HG03521 (cell line): ENCODE results near the gene DUSP14.
"Not testable (repeated sequence)": the region's sequence is repeated elsewhere in the genome, so short reads cannot be mapped to it uniquely, and the experiment has no call there.

Experiments
- ATAC-seq: cut with Tn5 transposase; IDR thresholded peaks from one replicate; pipeline ENCODE4 v1.9.1; 2021; ENCODE audit warnings: mild to moderate bottlenecking, moderate library complexity; ENCODE audit not compliant: unreplicated experiment

Gene DUSP14, protein sequence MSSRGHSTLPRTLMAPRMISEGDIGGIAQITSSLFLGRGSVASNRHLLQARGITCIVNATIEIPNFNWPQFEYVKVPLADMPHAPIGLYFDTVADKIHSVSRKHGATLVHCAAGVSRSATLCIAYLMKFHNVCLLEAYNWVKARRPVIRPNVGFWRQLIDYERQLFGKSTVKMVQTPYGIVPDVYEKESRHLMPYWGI

DNA sequence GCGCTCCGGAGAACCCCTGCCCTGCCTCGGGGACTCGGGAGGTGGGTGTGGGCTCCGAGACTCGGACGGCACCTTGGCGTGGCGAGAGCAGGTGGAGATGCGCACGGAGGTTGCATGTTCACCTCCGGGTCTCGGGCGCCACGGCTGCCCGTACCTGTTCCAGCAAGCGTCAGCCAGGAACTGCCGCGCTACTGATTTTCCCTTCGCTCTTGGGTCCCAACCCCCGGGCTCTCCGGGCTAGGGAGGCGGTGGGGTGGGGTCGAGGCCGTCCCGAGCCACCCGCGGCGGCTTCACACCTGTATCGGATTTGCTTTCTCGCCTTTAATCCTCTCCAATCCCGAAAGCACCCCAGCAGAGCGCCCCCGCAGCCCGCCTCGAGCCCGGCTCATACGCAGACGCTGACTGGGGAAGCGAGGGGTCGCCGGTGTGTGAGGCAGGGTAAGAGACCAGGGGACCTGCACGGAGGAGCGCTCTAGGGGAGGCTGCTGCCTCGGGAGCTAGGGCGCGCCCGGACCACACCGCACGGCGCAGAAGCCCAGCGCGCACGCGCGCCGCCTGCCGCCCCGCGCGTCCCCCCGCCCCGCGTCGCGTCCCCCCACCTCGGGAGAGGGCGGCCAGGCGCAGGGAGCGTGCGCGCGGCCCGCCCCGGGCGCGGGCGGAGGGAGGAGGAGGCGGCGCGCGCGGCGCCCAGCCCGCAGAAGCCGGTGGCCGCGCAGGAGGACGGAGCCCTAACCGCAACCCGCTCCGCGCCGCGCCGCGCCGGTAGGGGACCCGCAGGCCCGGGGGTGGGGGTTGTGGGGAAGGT is at the start of gene DUSP14:
Gene DUSP14 (plus strand): TSS at position 695 of the 805 bp plus-strand sequence. CDS start 22,382 bp downstream, outside the sequence.
- peak; percentile 64 for ATAC-seq

DNA sequence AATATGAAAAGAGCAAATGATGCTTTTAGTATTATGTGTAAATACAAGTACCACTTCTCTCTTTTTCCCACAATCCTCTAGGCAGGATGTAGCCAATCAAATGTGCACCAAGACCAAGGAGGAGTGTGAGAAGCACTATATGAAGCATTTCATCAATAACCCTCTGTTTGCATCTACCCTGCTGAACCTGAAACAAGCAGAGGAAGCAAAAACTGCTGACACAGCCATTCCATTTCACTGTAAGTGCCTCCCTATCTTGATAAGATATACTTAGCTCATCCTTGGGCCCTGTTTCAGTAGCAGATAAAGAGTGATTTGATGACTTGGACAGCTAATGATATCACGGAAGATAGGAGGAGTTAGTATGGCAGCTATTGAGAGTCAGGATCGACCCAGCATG is 49.3 kb upstream of the DUSP14 start:
- ATAC-seq = no peak

DNA sequence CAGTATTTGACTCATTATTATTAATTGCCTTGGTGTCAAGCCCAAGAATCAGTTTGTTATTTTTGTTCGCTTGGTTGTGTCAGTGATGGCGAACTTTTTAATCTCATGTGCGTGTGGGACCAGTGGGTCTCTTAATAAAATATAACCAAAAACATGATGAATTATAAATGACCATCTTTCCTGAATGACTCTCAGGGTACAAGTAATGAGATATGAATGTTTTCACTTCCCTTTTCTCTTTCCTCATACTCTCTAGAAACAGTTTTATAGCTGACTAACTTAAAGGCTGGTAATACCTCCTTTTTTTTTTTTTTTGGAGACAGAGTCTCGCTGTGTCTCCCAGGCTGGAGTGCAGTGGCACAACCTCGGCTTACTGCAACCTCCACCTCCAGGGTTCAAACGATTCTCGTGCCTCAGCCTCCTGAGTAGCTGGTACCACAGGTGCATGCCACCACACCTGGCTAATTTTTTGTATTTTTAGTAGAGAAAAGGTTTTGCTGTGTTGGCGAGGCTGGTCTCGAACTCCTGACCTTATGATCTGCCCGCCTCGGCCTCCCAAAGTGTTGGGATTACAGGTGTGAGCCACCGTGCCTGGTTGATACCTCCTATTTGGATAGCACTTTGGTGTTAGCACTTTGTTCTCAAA is 48.2 kb upstream of the DUSP14 start:
- ATAC-seq = not testable (repeated sequence)

DNA sequence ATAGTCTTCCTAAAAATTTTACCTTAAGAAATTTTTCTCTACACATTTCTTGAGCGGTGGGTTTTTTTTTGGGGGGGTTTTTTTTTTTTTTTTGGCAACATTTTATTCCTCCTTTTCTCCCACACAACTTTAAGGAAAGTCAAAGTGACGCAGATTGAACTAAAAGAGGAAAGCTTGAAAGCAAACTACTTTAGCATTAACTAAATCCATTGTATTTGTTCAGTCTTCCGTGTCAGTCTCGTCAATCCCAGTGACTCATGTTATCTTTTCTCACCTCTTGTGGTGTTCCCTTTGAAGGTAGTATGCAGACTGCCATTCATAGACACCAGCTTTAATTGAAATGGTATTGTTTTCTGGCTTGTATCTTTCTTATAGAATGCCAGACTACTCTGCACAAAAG is 43.7 kb upstream of the DUSP14 start:
- ATAC-seq = no peak

DNA sequence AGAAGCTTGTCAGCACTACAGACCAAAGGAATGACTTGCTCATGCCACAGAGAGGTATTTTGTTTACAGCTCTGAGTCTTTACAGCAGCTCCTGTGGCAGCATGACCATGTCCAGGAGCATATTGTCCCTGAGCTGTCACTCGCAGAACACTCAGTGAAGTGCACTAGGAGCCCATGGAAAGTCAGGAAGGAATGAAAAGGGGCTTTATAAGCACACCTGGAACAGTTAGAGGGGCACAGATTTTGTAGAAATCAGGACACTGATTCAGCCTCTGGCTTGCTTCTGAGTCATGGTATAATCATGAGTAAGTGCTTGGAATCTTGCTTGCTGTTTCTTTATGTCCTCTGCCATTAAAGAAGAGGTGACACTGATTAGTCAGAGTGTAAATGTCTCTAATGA is 42.0 kb upstream of the DUSP14 start:
- no peak for ATAC-seq

DNA sequence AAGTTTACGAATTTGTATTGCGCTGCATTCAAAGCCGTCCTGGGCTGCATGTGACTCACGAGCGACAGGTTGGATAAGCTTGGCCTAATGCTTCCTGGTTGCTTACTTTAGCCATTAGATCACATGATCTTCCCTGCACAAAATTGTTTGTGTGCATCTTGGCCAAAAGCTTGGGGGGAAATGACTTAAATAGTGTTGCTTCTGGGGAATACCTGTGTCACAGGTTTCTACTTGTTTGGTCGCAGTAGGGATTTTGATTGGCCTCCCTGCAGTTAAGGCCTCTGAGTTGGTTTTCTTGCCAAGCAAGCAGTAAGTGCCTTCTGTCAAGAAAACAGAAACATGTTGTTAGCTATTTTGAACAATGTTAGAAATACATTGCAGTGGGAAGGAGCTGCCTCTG is 39.6 kb upstream of the DUSP14 start:
- ATAC-seq = no peak

DNA sequence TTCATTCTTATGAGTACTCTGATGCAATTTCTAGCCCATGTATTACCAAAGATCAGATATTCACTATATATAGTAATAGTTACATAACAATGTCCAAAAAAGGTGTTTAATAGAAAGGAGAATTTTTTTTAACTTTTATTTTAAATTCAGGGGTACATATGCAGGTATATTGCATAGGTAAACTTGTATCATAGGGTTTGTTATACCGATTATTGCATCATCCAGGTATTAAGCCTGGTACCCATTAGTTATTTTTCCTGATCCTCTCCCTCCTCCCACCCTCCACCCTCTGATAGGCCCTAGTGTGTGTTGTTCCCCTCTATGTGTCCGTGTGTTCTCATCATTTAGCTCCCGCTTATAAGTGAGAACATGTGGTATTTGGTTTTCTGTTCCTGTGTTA is 31.9 kb upstream of the DUSP14 start:
- not testable (repeated sequence) for ATAC-seq

DNA sequence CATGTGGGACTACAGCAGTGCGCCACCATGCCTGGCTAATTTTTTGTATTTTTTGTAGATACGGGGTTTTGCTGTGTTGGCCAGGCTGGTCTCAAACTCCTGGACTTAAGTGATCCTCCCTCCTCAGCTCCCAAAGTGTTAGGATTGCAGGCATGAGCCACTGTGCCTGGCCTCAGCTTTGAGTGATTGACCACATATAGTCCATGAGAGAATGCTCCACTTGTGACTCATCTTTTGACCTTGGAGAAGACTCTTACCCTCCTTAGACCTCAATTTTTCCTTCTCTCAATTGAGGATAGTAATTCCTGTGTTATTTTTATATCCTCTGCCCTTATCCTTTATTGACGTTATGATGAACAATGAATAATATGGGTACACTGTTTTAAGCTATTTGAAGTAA is 30.9 kb upstream of the DUSP14 start:
- no peak for ATAC-seq

DNA sequence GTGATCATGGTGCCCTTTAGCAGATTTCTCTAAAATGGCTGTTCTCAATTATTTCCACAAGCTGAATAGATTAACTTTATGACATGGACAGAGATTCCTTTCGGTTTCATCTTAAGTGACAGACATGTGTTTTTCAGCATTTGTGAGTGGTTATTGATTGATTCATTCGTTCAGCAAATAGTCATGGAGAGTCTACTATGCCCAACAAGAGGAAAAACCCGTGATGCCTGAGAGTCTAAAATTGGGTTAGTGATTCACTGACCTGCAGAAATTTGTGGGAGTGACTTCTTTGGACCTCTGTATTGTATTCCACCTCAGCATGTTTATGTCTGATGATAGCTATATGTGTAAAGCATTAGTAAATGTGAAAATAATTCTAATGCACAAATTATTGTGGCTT is 28.0 kb upstream of the DUSP14 start:
- ATAC-seq = no peak

DNA sequence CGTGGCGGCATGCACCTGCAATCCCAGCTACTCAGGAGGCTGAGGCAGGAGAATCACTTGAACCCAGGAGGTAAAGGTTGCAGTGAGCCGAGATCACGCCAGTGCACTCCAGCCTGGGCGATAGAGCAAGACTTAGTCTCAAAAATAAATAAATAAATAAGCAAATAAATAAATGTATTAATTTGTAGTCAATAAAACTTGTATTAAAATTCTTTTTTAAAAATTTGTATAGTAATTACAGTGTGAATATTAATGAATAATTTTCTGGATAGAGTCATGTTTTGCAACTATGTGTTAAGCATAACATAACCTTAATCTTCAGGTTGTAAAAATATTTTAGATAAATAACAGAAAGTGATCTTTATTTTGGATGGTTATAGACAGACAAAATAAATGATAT is 27.2 kb upstream of the DUSP14 start:
- ATAC-seq = no peak

DNA sequence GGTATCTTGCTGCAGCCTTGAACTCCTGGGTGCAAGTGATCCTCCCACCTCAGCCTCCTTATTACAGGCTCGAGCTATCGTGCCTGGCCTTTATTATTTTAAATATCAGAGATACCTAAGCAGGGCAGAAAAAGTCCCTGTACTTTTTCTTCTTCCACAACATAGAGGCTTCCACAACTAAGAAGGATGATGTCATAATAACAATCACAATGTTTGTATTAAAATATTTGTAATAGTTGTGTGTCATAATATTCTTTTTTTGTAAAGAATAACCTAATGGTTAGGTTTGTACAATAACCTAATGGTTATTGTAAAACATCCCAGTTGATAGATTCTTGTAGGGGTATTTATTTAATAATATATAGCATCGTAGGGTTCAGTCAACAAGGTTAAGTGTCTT is 26.7 kb upstream of the DUSP14 start:
- no peak for ATAC-seq

DNA sequence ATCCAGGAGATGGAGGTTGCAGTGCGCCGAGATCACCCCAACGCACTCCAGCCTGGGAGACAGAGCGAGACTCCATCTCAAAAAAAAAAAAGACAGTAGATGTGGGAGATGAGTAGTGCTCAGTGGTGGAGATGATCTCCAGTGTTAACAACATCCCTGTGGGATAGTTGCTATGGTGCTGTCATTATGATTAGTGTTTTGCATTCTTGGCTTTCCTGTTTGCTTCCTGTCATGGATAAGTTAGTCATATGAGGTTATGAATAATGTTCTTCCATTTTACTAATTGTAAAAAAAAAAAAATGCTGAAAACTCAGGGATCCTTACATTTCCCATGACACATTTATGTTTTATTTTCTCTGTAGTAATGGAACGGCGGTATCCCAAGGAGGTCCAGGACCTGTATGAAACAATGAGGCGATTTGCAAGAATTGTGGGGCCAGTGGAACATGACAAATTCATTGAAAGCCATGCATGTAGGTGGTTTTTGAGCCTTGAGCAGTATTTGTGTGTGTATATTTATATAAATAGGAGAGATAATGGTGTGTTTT is 24.5 kb upstream of the DUSP14 start:
- ATAC-seq = no peak

DNA sequence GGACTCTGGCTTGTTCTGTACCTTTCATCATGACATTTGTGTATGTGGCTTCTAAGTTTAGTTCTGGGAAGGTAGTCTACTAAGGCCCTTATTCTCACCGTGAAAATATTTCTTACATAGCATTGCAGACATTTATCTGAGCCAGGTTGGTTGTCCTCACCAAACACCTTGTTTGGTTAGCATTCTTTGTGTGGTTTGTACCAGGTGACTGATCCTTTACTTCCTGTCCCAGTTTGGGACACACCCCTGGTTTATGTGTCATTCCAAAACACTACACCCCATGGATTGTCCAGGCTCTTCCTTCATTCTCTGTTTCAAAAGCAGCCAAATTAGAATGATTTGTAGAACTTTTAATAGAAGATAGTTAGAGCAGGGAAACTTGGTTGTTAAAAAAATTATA is 23.2 kb upstream of the DUSP14 start:
- no peak for ATAC-seq

DNA sequence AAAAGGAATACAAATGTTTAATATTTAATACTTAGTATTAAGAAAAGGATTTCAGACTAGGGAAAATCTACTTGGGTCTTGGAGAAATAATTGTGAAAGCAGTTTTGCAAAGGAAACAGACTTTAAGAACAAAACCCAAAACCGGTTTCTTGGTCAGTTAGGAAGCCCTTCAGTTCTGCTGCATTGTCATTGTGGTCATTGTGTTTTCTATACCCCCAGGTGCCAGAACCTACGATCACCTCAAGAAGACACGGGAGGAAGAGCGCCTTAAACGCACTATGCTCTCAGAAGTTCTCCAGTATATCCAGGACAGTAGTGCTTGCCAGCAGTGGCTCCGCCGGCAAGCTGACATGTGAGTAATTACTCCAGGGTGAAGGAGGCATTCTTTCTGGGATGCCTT is 19.5 kb upstream of the DUSP14 start:
- ATAC-seq = no peak

DNA sequence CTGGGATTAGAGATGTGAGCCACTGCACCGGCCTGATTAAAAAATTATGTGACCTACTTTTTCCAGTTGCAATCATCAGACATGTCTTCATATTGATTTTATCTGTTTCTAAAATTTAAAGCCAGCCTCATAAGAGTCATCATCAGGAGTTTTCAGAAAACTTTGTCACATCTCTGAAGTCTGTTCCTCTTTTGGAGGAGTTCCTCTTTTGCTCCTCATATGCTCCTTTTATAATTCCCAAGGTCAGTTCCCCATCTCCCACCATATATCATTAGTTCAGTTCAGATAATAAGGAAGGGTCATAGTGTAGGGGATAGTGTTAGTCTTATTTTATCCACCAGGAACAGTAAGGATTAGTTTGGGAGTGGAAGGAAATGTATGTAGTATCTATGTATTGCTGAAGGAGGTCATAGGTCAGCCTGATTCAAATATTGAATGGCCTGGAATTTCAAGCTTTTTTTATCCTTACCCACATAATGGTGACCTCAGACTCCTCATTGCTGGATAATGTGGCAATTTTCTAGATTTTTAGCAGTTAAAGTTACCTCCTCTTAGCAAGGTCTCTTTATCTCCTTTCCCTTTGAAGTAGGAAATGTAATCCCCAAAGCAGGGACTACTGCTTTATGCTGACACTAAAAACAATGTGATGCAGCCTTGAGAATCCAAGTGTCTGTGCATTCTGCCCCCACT is 13.8 kb upstream of the DUSP14 start:
- ATAC-seq = no peak

DNA sequence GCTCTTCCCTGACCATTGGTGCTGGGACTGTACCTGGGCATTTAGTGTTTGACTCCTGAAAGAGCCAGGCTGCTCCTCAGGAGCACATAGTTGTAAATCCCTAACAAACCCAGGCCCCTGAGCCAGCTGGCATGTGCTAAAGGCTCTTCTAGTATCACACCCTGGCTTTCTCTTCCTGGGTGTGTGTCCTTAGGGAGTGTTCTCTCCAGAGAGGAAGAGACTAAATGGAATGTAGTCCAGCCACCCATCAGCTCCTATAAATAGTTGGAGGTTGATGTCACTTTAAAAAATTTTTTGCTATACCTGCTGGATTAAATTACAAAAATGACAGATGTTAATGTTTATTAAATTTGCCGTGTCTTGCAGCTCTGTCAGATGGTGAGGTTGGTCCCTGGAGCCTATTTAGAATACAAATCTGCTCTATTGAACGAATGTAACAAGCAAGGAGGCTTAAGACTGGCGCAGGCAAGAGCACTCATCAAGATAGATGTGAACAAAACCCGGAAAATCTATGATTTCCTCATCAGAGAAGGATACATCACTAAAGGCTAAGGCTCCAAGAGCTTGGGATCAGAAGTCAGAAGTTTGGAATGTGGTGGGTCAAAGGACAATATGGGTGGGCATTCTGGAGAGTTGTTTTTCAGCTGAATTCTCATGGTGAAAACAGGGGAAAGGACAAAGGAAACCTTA is 13.1 kb upstream of the DUSP14 start:
- ATAC-seq = no peak

DNA sequence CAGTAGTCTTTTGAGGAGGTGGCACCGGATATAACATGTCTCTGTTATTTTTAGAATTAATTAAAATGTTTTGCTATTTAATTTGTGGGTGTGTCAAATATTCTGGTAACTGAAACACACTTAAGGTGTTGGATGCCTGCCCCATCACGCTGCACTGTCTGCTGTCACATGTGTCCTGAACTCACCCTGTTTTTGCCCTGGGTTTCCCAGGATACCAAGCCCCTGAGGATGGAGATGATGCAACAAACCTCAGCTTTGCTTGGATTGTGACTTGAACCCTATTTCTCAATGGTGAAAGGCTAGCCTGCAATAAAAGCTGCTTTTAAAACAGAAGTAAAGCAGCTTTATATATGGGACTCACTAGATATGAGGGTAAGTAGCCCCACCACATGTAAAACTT is 11.5 kb upstream of the DUSP14 start:
- no peak for ATAC-seq

DNA sequence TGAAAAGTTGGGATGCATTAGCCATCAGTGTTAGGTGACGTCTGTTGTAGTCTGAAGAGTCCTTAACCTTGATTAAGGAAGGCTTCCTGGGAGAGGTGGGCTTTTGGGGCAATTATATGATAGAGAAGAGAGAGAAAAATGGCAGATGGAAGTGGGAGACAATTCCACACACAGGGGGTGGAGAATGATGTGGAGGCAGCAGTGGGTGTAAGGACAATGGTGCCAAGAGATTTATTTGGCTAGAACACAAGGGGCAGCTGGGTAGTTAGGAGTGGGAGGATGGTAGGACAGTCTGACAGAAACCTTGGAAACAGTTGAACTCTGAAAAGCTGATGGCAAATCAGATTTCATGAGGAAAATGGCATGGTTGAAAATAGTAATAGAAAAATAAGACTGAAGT is 10.7 kb upstream of the DUSP14 start:
- ATAC-seq = no peak

DNA sequence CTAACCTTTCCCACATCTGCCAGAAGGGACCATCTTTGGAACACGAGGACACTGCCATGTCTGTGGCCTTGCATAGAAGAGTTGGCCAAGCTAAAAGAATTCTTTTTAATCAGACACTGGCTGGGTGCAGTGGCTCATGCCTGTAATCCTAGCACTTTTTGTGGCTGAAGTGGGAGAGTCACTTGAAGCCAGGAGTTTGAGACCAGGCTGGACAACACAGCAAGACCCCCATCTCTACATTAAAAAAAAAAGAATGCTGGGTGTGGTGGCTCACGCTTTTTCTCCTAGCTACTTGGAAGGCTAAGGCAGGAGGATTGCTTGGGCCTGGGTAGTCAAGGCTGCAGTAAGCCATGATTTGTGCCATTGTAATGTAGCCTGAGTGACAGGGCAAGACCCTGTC is 9.3 kb upstream of the DUSP14 start:
- ATAC-seq = no peak

DNA sequence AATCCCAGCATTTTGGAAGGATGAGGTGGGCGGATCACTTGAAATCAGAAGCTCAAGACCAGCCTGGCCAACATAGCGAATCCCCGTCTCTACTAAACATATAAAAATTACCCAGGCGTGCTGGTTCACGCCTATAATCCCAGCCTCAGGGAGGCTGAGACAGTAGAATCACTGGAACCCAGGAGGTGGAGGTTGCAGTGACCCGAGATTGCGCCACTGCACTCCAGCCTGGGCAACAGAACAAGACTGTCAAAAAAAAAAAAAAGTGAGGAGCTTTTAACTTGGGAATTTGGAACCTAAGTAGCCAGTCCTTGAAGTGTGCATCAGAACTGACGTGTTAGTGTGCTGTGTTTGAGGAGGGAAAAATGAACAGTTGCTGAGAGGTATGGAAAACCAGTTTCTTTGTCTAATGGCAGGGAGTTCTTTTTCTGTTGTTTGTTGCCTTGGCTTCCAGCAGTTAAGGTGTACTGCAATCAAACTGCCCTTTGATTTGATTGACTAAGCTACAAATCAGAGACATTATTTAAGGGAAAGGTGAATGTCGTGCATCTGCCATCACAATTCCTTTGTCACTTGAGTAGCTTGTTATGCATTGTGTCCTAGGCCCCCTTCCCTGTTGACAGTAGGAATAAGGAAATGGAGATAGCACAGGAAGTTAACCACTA is 8.6 kb upstream of the DUSP14 start:
- ATAC-seq = no peak
